ENCODE data around the gene TIMD4. TPM values are rescaled to one million over a fixed set of nuclear protein-coding genes. Genes with fewer than 3 reads are reported as not detected.

TIMD4 gene
- total and polyA plus RNA-seq, 2 of the 13 experiments (the other 11 are each of a cell fraction or from before 2014, with no cell fraction given), result 0.50 TPM; not detected in 1

DNA sequence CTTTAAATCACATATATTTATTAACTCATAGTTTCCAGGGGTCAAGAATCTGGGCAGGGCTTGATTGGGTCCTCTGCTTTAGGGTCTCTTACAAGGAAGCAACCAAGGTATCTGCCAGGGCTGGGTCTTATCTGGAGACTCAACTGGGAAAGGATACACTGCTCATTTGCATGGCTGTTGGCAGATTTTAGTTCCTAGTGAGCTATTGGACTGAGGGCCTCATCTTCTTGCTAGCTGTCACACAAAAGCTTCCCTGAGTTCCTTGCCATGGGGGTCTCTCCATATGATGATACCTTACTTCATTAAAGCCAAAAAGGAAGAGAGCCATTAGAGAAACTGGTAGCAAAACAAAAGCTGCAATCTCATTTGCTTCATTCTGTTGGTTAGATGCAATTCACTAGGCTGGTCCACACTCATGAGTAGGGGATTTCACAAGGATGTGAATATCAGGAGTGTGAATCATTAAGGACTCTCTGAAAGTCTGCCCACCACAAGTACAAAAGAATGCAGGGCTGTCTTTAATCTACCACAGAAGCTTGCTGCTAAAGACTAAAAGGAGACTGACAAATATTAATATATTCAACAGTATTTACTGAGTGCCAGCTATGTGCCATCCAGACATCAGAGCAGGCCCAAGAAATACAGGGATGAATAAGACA, 42.0 kb upstream of the TIMD4 start:
- FAIRE-seq (no peak), ATAC-seq (no peak), DNase-seq (ENCODE audit: low spot score) (no peak)
- Histone ChIP-seq H2AFZ (ENCODE audit: low read length) (no peak overlapping the region), H3K9ac (ENCODE audit: insufficient read depth, low read depth, low read length) (no peak overlapping the region), H3K4me3 (replicated peaks in 1 of 3; ENCODE audit: insufficient read depth in 1 of 3, low read depth in 2 of 3, low read length in 3 of 3) (no peak overlapping the region), H3K27me3 (ENCODE audit: control insufficient read depth in 1 of 2, insufficient read depth in 2 of 2, low read length in 2 of 2) (no peaks in the 10 kb centered on the region), H3K4me2 (ENCODE audit: low read depth, low read length) (no peak overlapping the region), H3K9me3 (ENCODE audit: low read length) (peaks cover 5% of the 10 kb centered on the region), H3K36me3 (replicated peaks in 1 of 2; ENCODE audit: control insufficient read depth in 1 of 2, insufficient read depth in 2 of 2, low read length in 2 of 2) (no peaks in the 10 kb centered on the region), H3K27ac (ENCODE audit: extremely low read length, insufficient read depth, low read length) (no peak overlapping the region), H3K4me1 (ENCODE audit: insufficient read depth, low read length) (peaks cover 19% of the 10 kb centered on the region), H4K20me1 (ENCODE audit: insufficient read depth, low read length) (no peaks in the 10 kb centered on the region), H3K79me2 (ENCODE audit: insufficient read depth, low read length) (no peaks in the 10 kb centered on the region)
- no TSS peak for BruUV-seq (replicated peaks)
- ChIA-PET CTCF (ENCODE audit: low intra/inter-chr PET ratio, low total read pairs) (no interaction called here), POLR2A (no interaction called here)
- intact Hi-C loops (cut with micrococcal nuclease; ENCODE audit: unreplicated experiment) (no loop called here), in situ Hi-C loops (cut with HindIII; ENCODE audit: extremely low pct_ligation_motif_present, low pct_unique_long_range_greater_than_20kb) (no loop called here)
- TF ChIP-seq ZNF609 (CRISPR knock-in tag; IDR thresholded peaks at IDR 0.05; ENCODE audit: borderline replicate concordance) (no peak), ZNF143 (CRISPR knock-in tag; IDR thresholded peaks at IDR 0.05) (no peak), POGK (CRISPR knock-in tag; conservative IDR thresholded peaks at IDR 0.05) (no peak), ZNF879 (CRISPR knock-in tag; IDR thresholded peaks at IDR 0.05) (no peak), ELF1 (CRISPR knock-in tag; IDR thresholded peaks at IDR 0.05) (no peak), U2AF1 (optimal IDR thresholded peaks at IDR 0.05; ENCODE audit: low read depth, low read length) (no peak), MXD4 (CRISPR knock-in tag; IDR thresholded peaks at IDR 0.05) (no peak), ZNF883 (CRISPR knock-in tag; IDR thresholded peaks at IDR 0.05; ENCODE audit: not compliant biosample characterization) (no peak), RXRB (CRISPR knock-in tag; IDR thresholded peaks at IDR 0.05; ENCODE audit: borderline replicate concordance) (no peak)
- TF ChIP-seq, protein P1, sequence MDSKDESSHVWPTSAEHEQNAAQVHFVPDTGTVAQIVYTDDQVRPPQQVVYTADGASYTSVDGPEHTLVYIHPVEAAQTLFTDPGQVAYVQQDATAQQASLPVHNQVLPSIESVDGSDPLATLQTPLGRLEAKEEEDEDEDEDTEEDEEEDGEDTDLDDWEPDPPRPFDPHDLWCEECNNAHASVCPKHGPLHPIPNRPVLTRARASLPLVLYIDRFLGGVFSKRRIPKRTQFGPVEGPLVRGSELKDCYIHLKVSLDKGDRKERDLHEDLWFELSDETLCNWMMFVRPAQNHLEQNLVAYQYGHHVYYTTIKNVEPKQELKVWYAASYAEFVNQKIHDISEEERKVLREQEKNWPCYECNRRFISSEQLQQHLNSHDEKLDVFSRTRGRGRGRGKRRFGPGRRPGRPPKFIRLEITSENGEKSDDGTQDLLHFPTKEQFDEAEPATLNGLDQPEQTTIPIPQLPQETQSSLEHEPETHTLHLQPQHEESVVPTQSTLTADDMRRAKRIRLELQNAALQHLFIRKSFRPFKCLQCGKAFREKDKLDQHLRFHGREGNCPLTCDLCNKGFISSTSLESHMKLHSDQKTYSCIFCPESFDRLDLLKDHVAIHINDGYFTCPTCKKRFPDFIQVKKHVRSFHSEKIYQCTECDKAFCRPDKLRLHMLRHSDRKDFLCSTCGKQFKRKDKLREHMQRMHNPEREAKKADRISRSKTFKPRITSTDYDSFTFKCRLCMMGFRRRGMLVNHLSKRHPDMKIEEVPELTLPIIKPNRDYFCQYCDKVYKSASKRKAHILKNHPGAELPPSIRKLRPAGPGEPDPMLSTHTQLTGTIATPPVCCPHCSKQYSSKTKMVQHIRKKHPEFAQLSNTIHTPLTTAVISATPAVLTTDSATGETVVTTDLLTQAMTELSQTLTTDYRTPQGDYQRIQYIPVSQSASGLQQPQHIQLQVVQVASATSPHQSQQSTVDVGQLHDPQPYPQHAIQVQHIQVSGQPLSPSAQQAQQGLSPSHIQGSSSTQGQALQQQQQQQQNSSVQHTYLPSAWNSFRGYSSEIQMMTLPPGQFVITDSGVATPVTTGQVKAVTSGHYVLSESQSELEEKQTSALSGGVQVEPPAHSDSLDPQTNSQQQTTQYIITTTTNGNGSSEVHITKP (CRISPR knock-in tag; IDR thresholded peaks at IDR 0.05; ENCODE audit: low read depth), result no peak
- TF ChIP-seq, protein P2, sequence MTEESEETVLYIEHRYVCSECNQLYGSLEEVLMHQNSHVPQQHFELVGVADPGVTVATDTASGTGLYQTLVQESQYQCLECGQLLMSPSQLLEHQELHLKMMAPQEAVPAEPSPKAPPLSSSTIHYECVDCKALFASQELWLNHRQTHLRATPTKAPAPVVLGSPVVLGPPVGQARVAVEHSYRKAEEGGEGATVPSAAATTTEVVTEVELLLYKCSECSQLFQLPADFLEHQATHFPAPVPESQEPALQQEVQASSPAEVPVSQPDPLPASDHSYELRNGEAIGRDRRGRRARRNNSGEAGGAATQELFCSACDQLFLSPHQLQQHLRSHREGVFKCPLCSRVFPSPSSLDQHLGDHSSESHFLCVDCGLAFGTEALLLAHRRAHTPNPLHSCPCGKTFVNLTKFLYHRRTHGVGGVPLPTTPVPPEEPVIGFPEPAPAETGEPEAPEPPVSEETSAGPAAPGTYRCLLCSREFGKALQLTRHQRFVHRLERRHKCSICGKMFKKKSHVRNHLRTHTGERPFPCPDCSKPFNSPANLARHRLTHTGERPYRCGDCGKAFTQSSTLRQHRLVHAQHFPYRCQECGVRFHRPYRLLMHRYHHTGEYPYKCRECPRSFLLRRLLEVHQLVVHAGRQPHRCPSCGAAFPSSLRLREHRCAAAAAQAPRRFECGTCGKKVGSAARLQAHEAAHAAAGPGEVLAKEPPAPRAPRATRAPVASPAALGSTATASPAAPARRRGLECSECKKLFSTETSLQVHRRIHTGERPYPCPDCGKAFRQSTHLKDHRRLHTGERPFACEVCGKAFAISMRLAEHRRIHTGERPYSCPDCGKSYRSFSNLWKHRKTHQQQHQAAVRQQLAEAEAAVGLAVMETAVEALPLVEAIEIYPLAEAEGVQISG (CRISPR knock-in tag; IDR thresholded peaks at IDR 0.05), result no peak
